ENCODE results near the gene HS6ST3. TPM values are rescaled to one million over a fixed set of nuclear protein-coding genes. Genes with fewer than 3 reads are reported as not detected.

The HS6ST3 gene
- total and polyA plus RNA-seq, 2 donors (not counting 3 experiments of a cell fraction or from before 2014, with no cell fraction given): 0.03 to 0.15 TPM

DNA sequence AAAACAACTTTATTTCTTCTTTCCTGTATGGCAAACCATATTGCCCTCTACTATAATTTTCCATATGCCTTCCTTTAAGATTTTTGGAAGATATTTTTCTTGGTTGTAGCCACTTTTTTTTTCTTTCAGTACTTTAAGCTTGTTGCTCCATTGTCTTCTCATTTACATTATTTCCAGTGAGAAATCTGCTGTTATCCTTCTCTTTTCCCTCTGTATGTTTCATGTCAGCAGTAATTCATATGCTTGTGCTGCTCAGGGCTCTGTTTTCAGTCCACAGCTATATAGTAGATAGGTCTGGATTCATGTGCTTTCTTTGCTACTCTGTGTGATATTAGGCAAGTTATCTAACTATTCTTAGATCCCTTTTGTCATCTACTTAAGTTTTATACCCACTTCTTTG is 636.7 kb downstream of the HS6ST3 start:
- no peak overlapping the region for H2AFZ ChIP-seq (ENCODE audit: low read depth, low read length)
- no peak overlapping the region for H3K27ac ChIP-seq (ENCODE audit: insufficient read depth, low read depth, low read length)
- no peak overlapping the region for H3K4me2 ChIP-seq (ENCODE audit: insufficient read depth, low read length)
- no peak overlapping the region for H3K9ac ChIP-seq (replicated peaks; ENCODE audit: extremely low read depth, insufficient read depth, low read length)
- intact Hi-C loops (cut with micrococcal nuclease): no loop called here
- dilution Hi-C loops (cut with MboI; ENCODE audit: extremely low pct_ligation_motif_present, low sequenced_read_pairs): no loop called here
- CTCF ChIA-PET: no interaction called here
- H3K27me3 ChIP-seq (ENCODE audit: control insufficient read depth in 2 of 2, insufficient read depth in 2 of 2, low read length in 2 of 2): no peaks in the 10 kb centered on the region
- POLR2A ChIA-PET: no interaction called here
- H3K9me3 ChIP-seq (replicated peaks; ENCODE audit: control insufficient read depth, insufficient read depth, low read length): no peaks in the 10 kb centered on the region
- no peaks in the 10 kb centered on the region for H3K4me1 ChIP-seq (ENCODE audit: control insufficient read depth, extremely low read depth, insufficient read depth, low read length)
- H3K9me1 ChIP-seq (replicated peaks; ENCODE audit: control insufficient read depth, extremely low read depth, insufficient read depth, low read length): no peaks in the 10 kb centered on the region
- no peak for DNase-seq (ENCODE audit: low read depth, low spot score)
- H3K4me3 ChIP-seq (replicated peaks in 1 of 3; ENCODE audit: insufficient read depth in 1 of 3, low read depth in 1 of 3, low read length in 3 of 3): no peak overlapping the region
- FAIRE-seq: no peak
- no TSS peak for BruUV-seq (replicated peaks)
- H3K36me3 ChIP-seq (ENCODE audit: control insufficient read depth in 2 of 2, extremely low read depth in 1 of 2, insufficient read depth in 2 of 2, low read length in 2 of 2): no peaks in the 10 kb centered on the region
- H4K20me1 ChIP-seq (replicated peaks; ENCODE audit: control insufficient read depth, extremely low read depth, insufficient read depth, low read length): no peaks in the 10 kb centered on the region
- no peaks in the 10 kb centered on the region for H3K79me2 ChIP-seq (ENCODE audit: control insufficient read depth, insufficient read depth, low read length)
- TF ChIP-seq POLR2A (IDR thresholded peaks at IDR 0.05; ENCODE audit: low read depth, low read length) (no peak), JUN (IDR thresholded peaks at IDR 0.05; ENCODE audit: borderline replicate concordance, insufficient read depth, insufficient read length, low read depth) (no peak), MYC (IDR thresholded peaks at IDR 0.05; ENCODE audit: low read depth, low read length) (no peak)
- TF ChIP-seq, protein P1, sequence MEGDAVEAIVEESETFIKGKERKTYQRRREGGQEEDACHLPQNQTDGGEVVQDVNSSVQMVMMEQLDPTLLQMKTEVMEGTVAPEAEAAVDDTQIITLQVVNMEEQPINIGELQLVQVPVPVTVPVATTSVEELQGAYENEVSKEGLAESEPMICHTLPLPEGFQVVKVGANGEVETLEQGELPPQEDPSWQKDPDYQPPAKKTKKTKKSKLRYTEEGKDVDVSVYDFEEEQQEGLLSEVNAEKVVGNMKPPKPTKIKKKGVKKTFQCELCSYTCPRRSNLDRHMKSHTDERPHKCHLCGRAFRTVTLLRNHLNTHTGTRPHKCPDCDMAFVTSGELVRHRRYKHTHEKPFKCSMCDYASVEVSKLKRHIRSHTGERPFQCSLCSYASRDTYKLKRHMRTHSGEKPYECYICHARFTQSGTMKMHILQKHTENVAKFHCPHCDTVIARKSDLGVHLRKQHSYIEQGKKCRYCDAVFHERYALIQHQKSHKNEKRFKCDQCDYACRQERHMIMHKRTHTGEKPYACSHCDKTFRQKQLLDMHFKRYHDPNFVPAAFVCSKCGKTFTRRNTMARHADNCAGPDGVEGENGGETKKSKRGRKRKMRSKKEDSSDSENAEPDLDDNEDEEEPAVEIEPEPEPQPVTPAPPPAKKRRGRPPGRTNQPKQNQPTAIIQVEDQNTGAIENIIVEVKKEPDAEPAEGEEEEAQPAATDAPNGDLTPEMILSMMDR (IDR thresholded peaks at IDR 0.05; ENCODE audit: extremely low read depth in 1 of 2, insufficient read depth in 1 of 2, low read depth in 1 of 2, low read length in 2 of 2): no peak
- TF ChIP-seq, protein P2, sequence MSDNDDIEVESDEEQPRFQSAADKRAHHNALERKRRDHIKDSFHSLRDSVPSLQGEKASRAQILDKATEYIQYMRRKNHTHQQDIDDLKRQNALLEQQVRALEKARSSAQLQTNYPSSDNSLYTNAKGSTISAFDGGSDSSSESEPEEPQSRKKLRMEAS (IDR thresholded peaks at IDR 0.05; ENCODE audit: insufficient read depth, insufficient read length): no peak

DNA sequence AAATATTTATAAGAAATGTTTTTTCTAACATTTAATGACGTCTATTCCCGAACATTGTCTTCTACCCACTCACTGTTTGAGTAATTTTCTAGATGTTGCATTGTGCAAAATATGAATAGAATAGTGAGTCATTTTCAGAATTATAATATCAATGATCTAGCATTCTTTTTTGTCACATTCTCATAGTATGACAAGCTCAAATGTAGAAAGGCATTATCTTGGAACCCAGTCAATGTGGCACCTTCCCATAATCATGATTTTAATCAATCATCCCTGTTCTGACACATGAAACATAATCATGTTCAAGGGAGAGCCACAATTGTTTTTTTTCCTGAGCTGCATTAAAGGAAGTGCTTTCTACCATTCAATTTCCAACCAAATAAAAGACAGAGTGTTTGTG is 638.6 kb downstream of the HS6ST3 start:
- FAIRE-seq (no peak), DNase-seq (ENCODE audit: low read depth, low spot score) (no peak)
- Histone ChIP-seq H3K9ac (replicated peaks; ENCODE audit: extremely low read depth, insufficient read depth, low read length) (no peak overlapping the region), H3K4me2 (ENCODE audit: insufficient read depth, low read length) (no peak overlapping the region), H3K36me3 (ENCODE audit: control insufficient read depth in 2 of 2, extremely low read depth in 1 of 2, insufficient read depth in 2 of 2, low read length in 2 of 2) (no peaks in the 10 kb centered on the region), H3K4me1 (ENCODE audit: control insufficient read depth, extremely low read depth, insufficient read depth, low read length) (no peaks in the 10 kb centered on the region), H3K9me3 (replicated peaks; ENCODE audit: control insufficient read depth, insufficient read depth, low read length) (no peaks in the 10 kb centered on the region), H3K79me2 (ENCODE audit: control insufficient read depth, insufficient read depth, low read length) (no peaks in the 10 kb centered on the region), H2AFZ (ENCODE audit: low read depth, low read length) (no peak overlapping the region), H3K27me3 (ENCODE audit: control insufficient read depth in 2 of 2, insufficient read depth in 2 of 2, low read length in 2 of 2) (no peaks in the 10 kb centered on the region), H3K27ac (ENCODE audit: insufficient read depth, low read depth, low read length) (no peak overlapping the region), H3K9me1 (replicated peaks; ENCODE audit: control insufficient read depth, extremely low read depth, insufficient read depth, low read length) (no peaks in the 10 kb centered on the region), H3K4me3 (replicated peaks in 1 of 3; ENCODE audit: insufficient read depth in 1 of 3, low read depth in 1 of 3, low read length in 3 of 3) (no peak overlapping the region), H4K20me1 (replicated peaks; ENCODE audit: control insufficient read depth, extremely low read depth, insufficient read depth, low read length) (no peaks in the 10 kb centered on the region)
- TF ChIP-seq, protein P1 (IDR thresholded peaks at IDR 0.05; ENCODE audit: extremely low read depth in 1 of 2, insufficient read depth in 1 of 2, low read depth in 1 of 2, low read length in 2 of 2): no peak
- no peak for TF ChIP-seq FOS (IDR thresholded peaks at IDR 0.05; ENCODE audit: borderline replicate concordance, insufficient read depth, low read length)
- TF ChIP-seq GATA2 (IDR thresholded peaks at IDR 0.05; ENCODE audit: insufficient read depth, insufficient read length, low read depth, low read length): no peak
- no peak for TF ChIP-seq JUN (IDR thresholded peaks at IDR 0.05; ENCODE audit: borderline replicate concordance, insufficient read depth, insufficient read length, low read depth)
- TF ChIP-seq, protein P2 (IDR thresholded peaks at IDR 0.05; ENCODE audit: insufficient read depth, insufficient read length): no peak
- TF ChIP-seq POLR2A (IDR thresholded peaks at IDR 0.05; ENCODE audit: low read depth, low read length): no peak
- TF ChIP-seq EZH2 (IDR thresholded peaks at IDR 0.05; ENCODE audit: borderline replicate concordance, low read depth, low read length, severe bottlenecking): no peak
- TF ChIP-seq POLR2AphosphoS5 (IDR thresholded peaks at IDR 0.05; ENCODE audit: insufficient read depth, low read depth, low read length): no peak
- TF ChIP-seq MYC (IDR thresholded peaks at IDR 0.05; ENCODE audit: low read depth, low read length): no peak
- dilution Hi-C loops (cut with MboI; ENCODE audit: extremely low pct_ligation_motif_present, low sequenced_read_pairs) (no loop called here), intact Hi-C loops (cut with micrococcal nuclease) (no loop called here)
- POLR2A ChIA-PET: no interaction called here
- BruUV-seq (replicated peaks): no TSS peak
- CTCF ChIA-PET: no interaction called here

Measured in endothelial cell of umbilical vein (primary cell).